Activated gamma-delta T cell (primary cell): Measurements from ENCODE around the gene PEF1.

Source experiments
- DNase-seq: peaks from one replicate; lab custom pipeline; 2025; lab: John Stamatoyannopoulos, UW

The PEF1 gene

GRCh38 chr1:31627930-31628559, 16.6 kb downstream of the PEF1 start:
- no peak for DNase-seq

GRCh38 chr1:31627301-31627929, 17.3 kb downstream of the PEF1 start:
- no peak for DNase-seq

GRCh38 chr1:31626223-31627207, 18.2 kb downstream of the PEF1 start:
- DNase-seq: no peak

- DNase-seq: no peak
Observed at GRCh38 chr1:31625561-31626222, 19.0 kb downstream of the PEF1 start.

GRCh38 chr1:31624731-31625514, 19.8 kb downstream of the PEF1 start:
- DNase-seq: no peak

GRCh38 chr1:31624309-31624708, 20.4 kb downstream of the PEF1 start:
- DNase-seq: no peak

GRCh38 chr1:31623365-31623764, 21.3 kb downstream of the PEF1 start:
- no peak for DNase-seq

- no peak for DNase-seq
Observed at GRCh38 chr1:31621847-31622730, 22.6 kb downstream of the PEF1 start.

- DNase-seq: no peak
Observed at GRCh38 chr1:31621498-31621820, 23.2 kb downstream of the PEF1 start.

- DNase-seq: no peak
Observed at GRCh38 chr1:31620631-31621497, 23.8 kb downstream of the PEF1 start.

GRCh38 chr1:31618916-31619846, 25.5 kb downstream of the PEF1 start:
- DNase-seq: no peak

- no peak for DNase-seq
Observed at GRCh38 chr1:31617916-31618746, 26.5 kb downstream of the PEF1 start.

- DNase-seq: no peak
Observed at GRCh38 chr1:31617218-31617915, 27.3 kb downstream of the PEF1 start, which contains the start of gene HCRTR1. TSS of gene HCRTR1 (plus strand) at chr1:31617689. CDS start at chr1:31619193, 1,504 bp downstream.

GRCh38 chr1:31615939-31616338, 28.7 kb downstream of the PEF1 start:
- DNase-seq: no peak

GRCh38 chr1:31615414-31615813, 29.3 kb downstream of the PEF1 start:
- no peak for DNase-seq

- DNase-seq: no peak
Observed at GRCh38 chr1:31614414-31615005, 30.2 kb downstream of the PEF1 start.
